Skeletal muscle satellite cell (primary cell): ENCODE results near the gene PLXNA4.

Experiments used
- H3K27me3 ChIP-seq: 2 replicates; pipeline ENCODE4 v1.7.0; 2013; ENCODE audit warnings: low read length; ENCODE audit not compliant: control insufficient read depth, insufficient read depth
- H3K36me3 ChIP-seq: 2 replicates; pipeline ENCODE4 v1.7.0; 2013; ENCODE audit warnings: mild to moderate bottlenecking, control low read depth, low read length; ENCODE audit not compliant: insufficient read depth
- H3K4me1 ChIP-seq: 2 replicates; pipeline ENCODE4 v1.7.0; 2013; ENCODE audit warnings: low read length; ENCODE audit not compliant: control insufficient read depth, insufficient read depth
- H3K4me2 ChIP-seq: 2 replicates; pipeline ENCODE4 v1.7.0; 2013; ENCODE audit warnings: mild to moderate bottlenecking, low read length
- H3K4me3 ChIP-seq: 2 replicates; pipeline ENCODE4 v1.7.0; 2013; ENCODE audit warnings: low read length
- H3K9ac ChIP-seq: 2 replicates; pipeline ENCODE4 v1.7.0; 2013; ENCODE audit warnings: mild to moderate bottlenecking, low read depth, low read length, moderate library complexity
- H3K9me3 ChIP-seq: replicated peaks from 2 replicates; pipeline ENCODE4 v1.7.0; 2013; ENCODE audit warnings: mild to moderate bottlenecking, control low read depth, low read length

PLXNA4 gene

GRCh38 chr7:132463922-132464321, 112.3 kb downstream of the PLXNA4 start:
- Histone ChIP-seq H3K4me1 (no peaks in the 10 kb centered on the region), H3K27me3 (no peaks in the 10 kb centered on the region), H3K4me2 (no peak overlapping the region), H3K9ac (no peak overlapping the region), H3K9me3 (no peaks in the 10 kb centered on the region), H3K4me3 (no peak overlapping the region), H3K36me3 (no peaks in the 10 kb centered on the region)

GRCh38 chr7:132462478-132462877, 113.8 kb downstream of the PLXNA4 start:
- Histone ChIP-seq H3K27me3 (no peaks in the 10 kb centered on the region), H3K4me3 (no peak overlapping the region), H3K9me3 (no peaks in the 10 kb centered on the region), H3K4me1 (no peaks in the 10 kb centered on the region), H3K36me3 (no peaks in the 10 kb centered on the region), H3K9ac (no peak overlapping the region), H3K4me2 (no peak overlapping the region)

- Histone ChIP-seq H3K4me2 (no peak overlapping the region), H3K9me3 (no peaks in the 10 kb centered on the region), H3K4me3 (no peak overlapping the region), H3K27me3 (no peaks in the 10 kb centered on the region), H3K36me3 (no peaks in the 10 kb centered on the region), H3K9ac (no peak overlapping the region), H3K4me1 (no peaks in the 10 kb centered on the region)
These were observed 115.2 kb downstream of the PLXNA4 start for GRCh38 chr7:132461032-132461592.

GRCh38 chr7:132458729-132459128, 117.5 kb downstream of the PLXNA4 start:
- Histone ChIP-seq H3K4me3 (no peak overlapping the region), H3K4me2 (no peak overlapping the region), H3K9ac (no peak overlapping the region), H3K4me1 (no peaks in the 10 kb centered on the region), H3K27me3 (no peaks in the 10 kb centered on the region), H3K9me3 (no peaks in the 10 kb centered on the region), H3K36me3 (no peaks in the 10 kb centered on the region)

GRCh38 chr7:132457658-132458057, 118.6 kb downstream of the PLXNA4 start:
- Histone ChIP-seq H3K4me2 (no peak overlapping the region), H3K27me3 (no peaks in the 10 kb centered on the region), H3K36me3 (no peaks in the 10 kb centered on the region), H3K4me1 (no peaks in the 10 kb centered on the region), H3K9ac (no peak overlapping the region), H3K9me3 (no peaks in the 10 kb centered on the region), H3K4me3 (no peak overlapping the region)

- no peak overlapping the region for H3K4me2 ChIP-seq
- H3K4me1 ChIP-seq, result no peaks in the 10 kb centered on the region
- no peak overlapping the region for H3K4me3 ChIP-seq
- no peaks in the 10 kb centered on the region for H3K9me3 ChIP-seq
- H3K9ac ChIP-seq, result no peak overlapping the region
- H3K27me3 ChIP-seq, result no peaks in the 10 kb centered on the region
- H3K36me3 ChIP-seq, result no peaks in the 10 kb centered on the region
These were observed 119.9 kb downstream of the PLXNA4 start for GRCh38 chr7:132456418-132456817.

- Histone ChIP-seq H3K4me3 (no peak overlapping the region), H3K9ac (no peak overlapping the region), H3K36me3 (no peaks in the 10 kb centered on the region), H3K9me3 (no peaks in the 10 kb centered on the region), H3K4me2 (no peak overlapping the region), H3K27me3 (no peaks in the 10 kb centered on the region), H3K4me1 (no peaks in the 10 kb centered on the region)
These were observed 120.9 kb downstream of the PLXNA4 start for GRCh38 chr7:132455378-132455777.

- H3K4me1 ChIP-seq, result no peaks in the 10 kb centered on the region
- H3K9me3 ChIP-seq, result no peaks in the 10 kb centered on the region
- H3K36me3 ChIP-seq, result no peaks in the 10 kb centered on the region
- H3K27me3 ChIP-seq, result no peaks in the 10 kb centered on the region
- no peak overlapping the region for H3K4me3 ChIP-seq
- H3K4me2 ChIP-seq, result no peak overlapping the region
- H3K9ac ChIP-seq, result no peak overlapping the region
These were observed 122.4 kb downstream of the PLXNA4 start for GRCh38 chr7:132453826-132454225.

GRCh38 chr7:132451161-132451560, 125.1 kb downstream of the PLXNA4 start:
- Histone ChIP-seq H3K9me3 (no peaks in the 10 kb centered on the region), H3K4me3 (no peak overlapping the region), H3K4me2 (no peak overlapping the region), H3K9ac (no peak overlapping the region), H3K4me1 (no peaks in the 10 kb centered on the region), H3K36me3 (no peaks in the 10 kb centered on the region), H3K27me3 (no peaks in the 10 kb centered on the region)

- H3K36me3 ChIP-seq, result no peaks in the 10 kb centered on the region
- no peak overlapping the region for H3K9ac ChIP-seq
- H3K27me3 ChIP-seq, result no peaks in the 10 kb centered on the region
- no peaks in the 10 kb centered on the region for H3K4me1 ChIP-seq
- no peak overlapping the region for H3K4me3 ChIP-seq
- H3K4me2 ChIP-seq, result no peak overlapping the region
- H3K9me3 ChIP-seq, result no peaks in the 10 kb centered on the region
These were observed 125.6 kb downstream of the PLXNA4 start for GRCh38 chr7:132450696-132451095.

GRCh38 chr7:132450188-132450587, 126.1 kb downstream of the PLXNA4 start:
- no peaks in the 10 kb centered on the region for H3K27me3 ChIP-seq
- no peaks in the 10 kb centered on the region for H3K4me1 ChIP-seq
- H3K36me3 ChIP-seq, result no peaks in the 10 kb centered on the region
- no peak overlapping the region for H3K4me3 ChIP-seq
- no peak overlapping the region for H3K4me2 ChIP-seq
- H3K9me3 ChIP-seq, result no peaks in the 10 kb centered on the region
- H3K9ac ChIP-seq, result no peak overlapping the region

- Histone ChIP-seq H3K4me3 (no peak overlapping the region), H3K4me2 (no peak overlapping the region), H3K9ac (no peak overlapping the region), H3K9me3 (no peaks in the 10 kb centered on the region), H3K4me1 (no peaks in the 10 kb centered on the region), H3K27me3 (no peaks in the 10 kb centered on the region), H3K36me3 (no peaks in the 10 kb centered on the region)
These were observed 129.5 kb downstream of the PLXNA4 start for GRCh38 chr7:132446666-132447278.
